Left ventricle myocardium inferior (tissue), 1 donor: ENCODE measurements around the gene RBFOX1. TPM values are rescaled to one million over a fixed set of nuclear protein-coding genes. Genes with fewer than 3 reads are reported as not detected.

Source experiments
- DNase-seq: peaks from one replicate; pipeline ENCODE4 v3.0.0-alpha.2; 2020
- H3K27ac ChIP-seq: fragments of 200-600 bp; replicated peaks from 2 replicates; pipeline ENCODE4 v1.8.0; 2021
- H3K27me3 ChIP-seq: fragments of 200-600 bp; 2 replicates; pipeline ENCODE4 v1.8.0; 2021; ENCODE audit warnings: low read depth
- H3K36me3 ChIP-seq: fragments of 200-600 bp; 2 replicates; pipeline ENCODE4 v1.8.0; 2021
- H3K4me1 ChIP-seq: fragments of 200-600 bp; 2 replicates; pipeline ENCODE4 v1.8.0; 2021
- H3K4me3 ChIP-seq: fragments of 200-600 bp; 2 replicates; pipeline ENCODE4 v1.8.0; 2021; ENCODE audit warnings: mild to moderate bottlenecking, moderate library complexity
- H3K9me3 ChIP-seq: fragments of 200-600 bp; replicated peaks from 2 replicates; pipeline ENCODE4 v1.8.0; 2021
- intact Hi-C: fragments of 100-400 bp; cut with micrococcal nuclease; formaldehyde crosslinking; loops from one replicate; pipeline ENCODE4 v1.11.0; 2022
- total RNA-seq: library from RNA; stranded (reverse); fragmentation: NEBNext Ultra II Directional; extraction: Animal tissue kit (Norgen Biotek cat#: 25700); gene quantifications from one replicate; pipeline ENCODE4 v1.2.1, GENCODE V29; 2021
- TF ChIP-seq, protein P1 (sequence below): fragments of 200-600 bp; IDR thresholded peaks from 2 replicates; pipeline ENCODE4 v1.8.0; 2021; ENCODE audit warnings: antibody characterized with exemption, mild to moderate bottlenecking, borderline replicate concordance
- donor health status: DM: no; HTN: yes; CAD: no; lungs with severe emphysema.

Gene RBFOX1
- total RNA-seq, 1 donor from 2014 or later: 71.8 TPM

- Histone ChIP-seq H3K9me3 (no peaks in the 10 kb centered on the region), H3K4me1 (no peaks in the 10 kb centered on the region), H3K27ac (no peak overlapping the region), H3K4me3 (no peak overlapping the region), H3K27me3 (no peaks in the 10 kb centered on the region), H3K36me3 (no peaks in the 10 kb centered on the region)
- DNase-seq: no peak
- intact Hi-C loops: no loop called here
- TF ChIP-seq, protein P1, sequence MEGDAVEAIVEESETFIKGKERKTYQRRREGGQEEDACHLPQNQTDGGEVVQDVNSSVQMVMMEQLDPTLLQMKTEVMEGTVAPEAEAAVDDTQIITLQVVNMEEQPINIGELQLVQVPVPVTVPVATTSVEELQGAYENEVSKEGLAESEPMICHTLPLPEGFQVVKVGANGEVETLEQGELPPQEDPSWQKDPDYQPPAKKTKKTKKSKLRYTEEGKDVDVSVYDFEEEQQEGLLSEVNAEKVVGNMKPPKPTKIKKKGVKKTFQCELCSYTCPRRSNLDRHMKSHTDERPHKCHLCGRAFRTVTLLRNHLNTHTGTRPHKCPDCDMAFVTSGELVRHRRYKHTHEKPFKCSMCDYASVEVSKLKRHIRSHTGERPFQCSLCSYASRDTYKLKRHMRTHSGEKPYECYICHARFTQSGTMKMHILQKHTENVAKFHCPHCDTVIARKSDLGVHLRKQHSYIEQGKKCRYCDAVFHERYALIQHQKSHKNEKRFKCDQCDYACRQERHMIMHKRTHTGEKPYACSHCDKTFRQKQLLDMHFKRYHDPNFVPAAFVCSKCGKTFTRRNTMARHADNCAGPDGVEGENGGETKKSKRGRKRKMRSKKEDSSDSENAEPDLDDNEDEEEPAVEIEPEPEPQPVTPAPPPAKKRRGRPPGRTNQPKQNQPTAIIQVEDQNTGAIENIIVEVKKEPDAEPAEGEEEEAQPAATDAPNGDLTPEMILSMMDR: no peak
These were observed 149.4 kb downstream of the RBFOX1 start for GRCh38 chr16:7482032-7482431.

DNA sequence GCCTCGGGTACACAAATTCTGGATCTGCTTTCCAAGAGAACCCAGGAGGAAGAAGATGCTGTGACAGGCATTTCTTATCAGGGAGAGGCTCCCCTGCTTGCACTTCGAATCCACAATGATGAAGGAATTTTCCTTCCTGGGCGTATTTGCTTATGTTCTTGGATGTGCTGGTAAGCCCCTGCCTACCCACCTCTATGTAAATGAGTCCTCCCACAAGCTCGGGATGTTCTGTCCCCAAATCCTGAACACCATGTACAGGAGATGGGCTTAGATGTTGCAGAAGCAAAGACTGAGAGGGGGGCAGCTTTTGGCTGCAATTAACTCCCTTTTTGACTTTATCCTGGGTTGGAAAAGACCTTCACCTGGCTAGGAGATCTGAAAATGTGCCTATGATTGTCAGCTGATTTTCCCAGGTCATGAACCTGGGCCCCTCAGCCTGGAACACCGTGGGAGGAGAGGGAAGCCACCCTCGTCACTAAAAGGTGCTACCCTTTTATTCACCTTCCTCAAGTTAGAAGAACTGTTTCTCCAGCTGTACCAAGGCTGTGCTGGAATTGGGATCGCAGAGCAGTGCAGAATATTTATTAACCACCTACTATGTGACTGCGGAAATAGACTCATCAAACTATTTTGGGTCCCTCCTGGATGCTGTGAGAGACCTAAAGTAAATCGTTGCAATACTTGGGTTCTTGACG, 150.1 kb downstream of the RBFOX1 start:
- intact Hi-C loops: no loop called here
- H3K9me3 ChIP-seq: no peaks in the 10 kb centered on the region
- no peak overlapping the region for H3K27ac ChIP-seq
- no peaks in the 10 kb centered on the region for H3K27me3 ChIP-seq
- no peaks in the 10 kb centered on the region for H3K36me3 ChIP-seq
- H3K4me1 ChIP-seq: no peaks in the 10 kb centered on the region
- DNase-seq: no peak
- H3K4me3 ChIP-seq: no peak overlapping the region
- TF ChIP-seq, protein P1: no peak

DNA sequence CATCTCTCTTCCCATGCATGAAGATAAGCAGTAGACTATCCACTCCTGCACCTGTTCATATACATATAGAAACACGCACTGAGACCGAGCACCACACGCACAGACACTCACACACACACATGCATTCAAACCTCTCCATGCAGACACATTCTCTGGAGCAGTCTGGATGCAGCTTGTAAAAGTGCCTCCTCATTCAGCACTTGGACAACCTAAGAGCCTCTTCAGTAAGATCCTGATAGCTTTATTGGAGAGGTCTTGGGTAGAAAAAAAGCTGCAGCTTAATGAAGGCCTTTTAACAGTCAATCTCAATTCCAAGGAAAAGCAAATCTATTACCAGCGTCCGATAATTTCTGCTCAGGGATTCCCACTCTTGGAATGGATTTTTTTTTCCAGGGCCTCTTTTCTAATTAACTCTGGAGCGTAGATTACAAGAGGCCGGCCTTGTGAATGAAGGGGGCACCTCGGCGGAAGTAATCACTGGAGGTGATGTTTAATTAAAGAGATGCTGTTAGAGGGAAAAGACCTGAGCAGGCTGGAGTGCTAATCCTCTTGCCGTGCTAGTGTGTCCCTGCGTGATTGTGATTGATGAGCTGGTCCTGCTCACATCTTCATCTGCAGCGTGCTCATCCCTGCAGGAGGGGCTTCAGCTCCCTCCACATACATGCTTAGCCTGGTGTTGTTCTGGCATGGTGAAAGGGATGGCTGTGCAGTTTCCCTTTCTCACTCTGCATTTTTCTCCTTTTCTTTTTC, 155.1 kb downstream of the RBFOX1 start:
- intact Hi-C loops: no loop called here
- TF ChIP-seq, protein P1: no peak

GRCh38 chr16:7492122-7492521, 159.5 kb downstream of the RBFOX1 start:
- H3K9me3 ChIP-seq: no peaks in the 10 kb centered on the region
- H3K27ac ChIP-seq: no peak overlapping the region
- TF ChIP-seq, protein P1: no peak
- no peaks in the 10 kb centered on the region for H3K27me3 ChIP-seq
- H3K4me3 ChIP-seq: no peak overlapping the region
- no peaks in the 10 kb centered on the region for H3K36me3 ChIP-seq
- intact Hi-C loops: no loop called here
- DNase-seq: no peak
- peaks cover 19% of the 10 kb centered on the region for H3K4me1 ChIP-seq

More for the DNA sequence above, 155.1 kb downstream of the RBFOX1 start:
- no peak for DNase-seq
- Histone ChIP-seq H3K4me3 (no peak overlapping the region), H3K9me3 (no peaks in the 10 kb centered on the region), H3K36me3 (no peaks in the 10 kb centered on the region), H3K27me3 (no peaks in the 10 kb centered on the region), H3K27ac (no peak overlapping the region), H3K4me1 (peaks cover 15% of the 10 kb centered on the region)

- intact Hi-C loops: no loop called here
- TF ChIP-seq, protein P1: no peak
- H3K27me3 ChIP-seq: no peaks in the 10 kb centered on the region
- H3K4me1 ChIP-seq: peaks cover 28% of the 10 kb centered on the region
- H3K27ac ChIP-seq: no peak overlapping the region
- H3K9me3 ChIP-seq: no peaks in the 10 kb centered on the region
- no peak for DNase-seq
- no peak overlapping the region for H3K4me3 ChIP-seq
- no peaks in the 10 kb centered on the region for H3K36me3 ChIP-seq
These were observed 160.5 kb downstream of the RBFOX1 start for GRCh38 chr16:7493133-7493532.
